Pancreas (tissue), 10 donors: ENCODE measurements around the gene CD81. TPM values are rescaled to one million over a fixed set of nuclear protein-coding genes. Genes with fewer than 3 reads are reported as not detected.

ENCODE experiments used
- ATAC-seq, 4 donors: fragments of 200-7000 bp; cut with Tn5 transposase; one replicate each; pipeline versions ENCODE4 v1.8.0 to v1.9.1; 2020; ENCODE audit warnings: mild to moderate bottlenecking in 4 of 4, moderate library complexity in 4 of 4
- DNase-seq, 6 donors: peaks; one replicate each; pipeline ENCODE4 v3.0.0-alpha.2; 2020
- FAIRE-seq: peaks from 2 replicates; lab custom pipeline; 2012; peaks lifted over from hg19 to GRCh38; lab: Jason Lieb, UNC
- H3K27ac ChIP-seq, 4 donors: fragments of 200-600 bp; sonication (generic); 1 replicate in 3 of 4; 2 replicates in 1 of 4; pipeline versions ENCODE4 v1.5.0 to v1.8.0; 2020
- H3K27me3 ChIP-seq, 4 donors: fragments of 200-600 bp; one replicate each; pipeline ENCODE4 v1.8.0; 2021
- H3K36me3 ChIP-seq, 3 donors: fragments of 200-600 bp; sonication (generic) in 1 of 3; one replicate each; pipeline versions ENCODE4 v1.5.0 to v1.8.0; 2020 to 2021
- H3K4me1 ChIP-seq, 3 donors: fragments of 200-600 bp; one replicate each; pipeline ENCODE4 v1.8.0; 2021
- H3K4me3 ChIP-seq, 4 donors: fragments of 200-600 bp; sonication (generic) in 2 of 4; one replicate each; pipeline versions ENCODE4 v1.5.0 to v1.8.0; 2020 to 2021
- H3K9me3 ChIP-seq, 4 donors: fragments of 200-600 bp; one replicate each; pipeline ENCODE4 v1.8.0; 2021
- CTCF ChIP-seq, 4 donors: fragments of 200-600 bp; sonication (generic) in 3 of 4; IDR thresholded peaks; one replicate each; pipeline versions ENCODE4 v1.5.0 to v1.8.0; 2021; ENCODE audit warnings: antibody characterized with exemption in 4 of 4
- WGBS, 2 donors: extraction: QIAGEN DNeasy Blood & Tissue Kit; methylation state at CpG; one replicate each; pipeline ENCODE4 v1.1.7; 2013; 5-methylcytosine and 5-hydroxymethylcytosine counted together
- intact Hi-C, 3 donors: fragments of 100-400 bp; cut with DNase I; formaldehyde crosslinking; loops; one replicate each; pipeline versions ENCODE4 v1.11.1 to v1.14.2; 2022
- polyA plus RNA-seq, 2 donors: library from polyadenylated mRNA; stranded (reverse); fragments of 200-250 nt; gene quantifications; one replicate each; pipeline ENCODE4 v1.2.3, GENCODE V29; 2013
- total RNA-seq, 6 donors: library from RNA; stranded (reverse); fragmentation: NEBNext Ultra II Directional in 4 of 6; extraction: Animal tissue kit (Norgen Biotek cat#: 25700) in 4 of 6; gene quantifications; one replicate each; pipeline versions ENCODE4 v1.2.1 to v1.2.4, GENCODE V29; 2021 to 2023
- donor health status: healthy with polysubstance abuse.
- donor health status: DM: no; HTN: no; CAD: no; lungs with moderate emphysema.
- donor health status: DM: no; HTN: no; CAD: no.
- donor health status: control.
- donor health status: control.
- donor health status: Bipolar disorder and iron deficiency.
- donor health status: DM: yes; HTN: yes; CAD: no.
- donor health status: DM: no; HTN: no; CAD: no.
- donor health status: DM: no; HTN: no; CAD: no.
- donor health status: DM: yes; HTN: yes; CAD: no.

Gene CD81
- total and polyA plus RNA-seq, 8 donors: 154 to 392 (median 236) TPM

- no peaks in the 10 kb centered on the region for H3K27me3 ChIP-seq
- DNase-seq: peak in 2 of 6 donors; percentile 21 to 60
- WGBS, 2 donors: 63 to 65% methylated on average over 11 of the region's 11 CpGs
- intact Hi-C loops: no loop called here
- H3K27ac ChIP-seq: peak overlapping the region; percentile 38 to 80 (median 64)
- no peaks in the 10 kb centered on the region for H3K36me3 ChIP-seq
- TF ChIP-seq CTCF (IDR thresholded peaks at IDR 0.05): no peak
- no peak overlapping the region for H3K4me3 ChIP-seq
- no peak for FAIRE-seq
- no peaks in the 10 kb centered on the region for H3K9me3 ChIP-seq
- peaks cover 11 to 47% (median 32%) of the 10 kb centered on the region in 3 donors for H3K4me1 ChIP-seq
- no peak for ATAC-seq
Measured at GRCh38 chr11:2382129-2382517, 5.0 kb downstream of the CD81 start.

- DNase-seq (peak in 2 of 6 donors; percentile 43 to 78), ATAC-seq (peak in 3 of 4 donors; percentile 5 to 20 (median 9)), FAIRE-seq (no peak)
- H3K36me3 ChIP-seq: no peaks in the 10 kb centered on the region
- H3K27ac ChIP-seq: peak overlapping the region; percentile 58 to 80 (median 70)
- H3K4me1 ChIP-seq: peaks cover 13 to 47% (median 35%) of the 10 kb centered on the region in 3 donors
- WGBS, 2 donors: 61 to 66% methylated on average over 26 of the region's 26 CpGs
- H3K27me3 ChIP-seq: no peaks in the 10 kb centered on the region
- TF ChIP-seq CTCF (IDR thresholded peaks at IDR 0.05): no peak
- intact Hi-C loops: no loop called here
- no peak overlapping the region for H3K4me3 ChIP-seq
- no peaks in the 10 kb centered on the region for H3K9me3 ChIP-seq
Measured at GRCh38 chr11:2382936-2383851, 6.1 kb downstream of the CD81 start.

GRCh38 chr11:2383852-2384804 is 7.0 kb downstream of the CD81 start:
- ATAC-seq (peak; percentile 9 to 49 (median 33)), FAIRE-seq (no peak), DNase-seq (peak in 2 of 6 donors; percentile 48 to 66)
- no peaks in the 10 kb centered on the region for H3K9me3 ChIP-seq
- no peaks in the 10 kb centered on the region for H3K36me3 ChIP-seq
- peak overlapping the region; percentile 58 to 80 (median 70) for H3K27ac ChIP-seq
- TF ChIP-seq CTCF (IDR thresholded peaks at IDR 0.05): no peak
- 59 to 61% methylated on average over 31 to 33 of the region's 33 CpGs for WGBS, 2 donors
- peaks cover 16 to 47% (median 35%) of the 10 kb centered on the region in 3 donors for H3K4me1 ChIP-seq
- intact Hi-C loops: no loop called here
- H3K27me3 ChIP-seq: no peaks in the 10 kb centered on the region
- no peak overlapping the region for H3K4me3 ChIP-seq

GRCh38 chr11:2385156-2386151 is 8.3 kb downstream of the CD81 start:
- intact Hi-C loops: no loop called here
- TF ChIP-seq CTCF (IDR thresholded peaks at IDR 0.05): no peak
- FAIRE-seq (no peak), DNase-seq (peak in 2 of 6 donors; percentile 15 to 52), ATAC-seq (no peak)
- H3K36me3 ChIP-seq: no peaks in the 10 kb centered on the region
- peaks cover 11 to 39% (median 37%) of the 10 kb centered on the region in 3 donors for H3K4me1 ChIP-seq
- H3K9me3 ChIP-seq: no peaks in the 10 kb centered on the region
- 81 to 87% methylated on average over 46 to 47 of the region's 48 CpGs for WGBS, 2 donors
- no peak overlapping the region for H3K4me3 ChIP-seq
- H3K27ac ChIP-seq: no peak overlapping the region
- H3K27me3 ChIP-seq: no peaks in the 10 kb centered on the region
